MM.1S (cell line): ENCODE data around the gene EMILIN3.

Experiments
- EZH2 ChIP-seq: fragments of 300-600 bp; sonication (generic); optimal IDR thresholded peaks from 2 replicates; pipeline ENCODE3; 2017; ENCODE audit warnings: low read depth, mild to moderate bottlenecking, antibody characterized with exemption, low read length, mixed read lengths
- EZH2phosphoT487 ChIP-seq: fragments of 300-600 bp; sonication (generic); IDR thresholded peaks from 2 replicates; pipeline ENCODE4 v1.6.1; 2018; ENCODE audit warnings: antibody characterized with exemption, low read length
- TF ChIP-seq, protein P1 (sequence below): fragments of 300-600 bp; sonication (generic); IDR thresholded peaks from 2 replicates; pipeline ENCODE4 v1.5.1; 2016; ENCODE audit warnings: antibody characterized with exemption, low read length, mixed read lengths

- TF ChIP-seq EZH2 (no peak), EZH2phosphoT487 (no peak)
- TF ChIP-seq, protein P1, sequence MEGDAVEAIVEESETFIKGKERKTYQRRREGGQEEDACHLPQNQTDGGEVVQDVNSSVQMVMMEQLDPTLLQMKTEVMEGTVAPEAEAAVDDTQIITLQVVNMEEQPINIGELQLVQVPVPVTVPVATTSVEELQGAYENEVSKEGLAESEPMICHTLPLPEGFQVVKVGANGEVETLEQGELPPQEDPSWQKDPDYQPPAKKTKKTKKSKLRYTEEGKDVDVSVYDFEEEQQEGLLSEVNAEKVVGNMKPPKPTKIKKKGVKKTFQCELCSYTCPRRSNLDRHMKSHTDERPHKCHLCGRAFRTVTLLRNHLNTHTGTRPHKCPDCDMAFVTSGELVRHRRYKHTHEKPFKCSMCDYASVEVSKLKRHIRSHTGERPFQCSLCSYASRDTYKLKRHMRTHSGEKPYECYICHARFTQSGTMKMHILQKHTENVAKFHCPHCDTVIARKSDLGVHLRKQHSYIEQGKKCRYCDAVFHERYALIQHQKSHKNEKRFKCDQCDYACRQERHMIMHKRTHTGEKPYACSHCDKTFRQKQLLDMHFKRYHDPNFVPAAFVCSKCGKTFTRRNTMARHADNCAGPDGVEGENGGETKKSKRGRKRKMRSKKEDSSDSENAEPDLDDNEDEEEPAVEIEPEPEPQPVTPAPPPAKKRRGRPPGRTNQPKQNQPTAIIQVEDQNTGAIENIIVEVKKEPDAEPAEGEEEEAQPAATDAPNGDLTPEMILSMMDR = no peak
These were observed 9.7 kb upstream of the EMILIN3 start for GRCh38 chr20:41376349-41376748.
